ENCODE measurements around the gene RHOA. TPM values are rescaled to one million over a fixed set of nuclear protein-coding genes. Genes with fewer than 3 reads are reported as not detected.

The RHOA gene
- total and polyA plus RNA-seq, 8 donors: 107 to 461 (median 357) TPM

DNA sequence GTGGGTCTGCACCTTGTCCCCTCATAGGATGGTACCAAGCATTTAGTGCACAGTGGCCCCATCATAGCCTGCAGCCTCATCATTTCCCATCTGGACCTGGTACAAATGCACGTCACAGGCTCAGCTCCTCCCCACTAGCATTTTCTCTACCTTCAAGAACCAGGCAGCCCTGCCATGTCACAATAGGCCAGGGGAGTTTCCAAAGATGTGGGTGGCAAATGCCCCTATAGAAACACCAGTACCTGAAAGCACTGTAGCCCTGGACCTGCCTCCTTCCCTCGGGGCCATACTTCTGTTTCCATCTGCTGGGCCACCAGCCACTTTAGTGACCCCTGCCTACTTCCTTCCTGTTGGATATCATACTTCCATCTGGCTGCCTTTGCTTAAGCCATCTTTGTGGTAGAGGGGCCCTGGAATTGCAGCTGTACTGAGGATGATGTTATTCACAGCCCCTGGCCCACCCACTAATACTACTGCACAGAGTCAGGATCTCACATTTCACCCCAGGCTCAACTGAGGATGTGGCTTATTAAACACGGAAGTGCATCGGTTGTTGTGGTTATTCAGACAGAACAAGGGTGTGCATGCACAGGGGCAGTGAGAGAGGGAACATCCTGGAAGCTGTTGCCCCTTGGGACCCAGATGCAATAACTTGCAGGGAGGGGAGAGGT is 4.3 kb upstream of the RHOA start:
- intact Hi-C loops (cut with DNase I; ENCODE audit: low total_unique reads): no loop called here
- whole genome bisulfite sequencing, 5 donors: 35 to 47% (median 39%) methylated on average over 4 of the region's 4 CpGs
- Histone ChIP-seq H3K27ac (peak overlapping the region; percentile 12 to 100 (median 76)), H3K4me1 (peaks cover 31 to 62% (median 50%) of the 10 kb centered on the region in 4 donors), H3K36me3 (peaks cover 6 to 55% (median 45%) of the 10 kb centered on the region in 4 donors), H3K4me3 (no peak overlapping the region), H3K27me3 (no peaks in the 10 kb centered on the region), H3K9me3 (no peaks in the 10 kb centered on the region)
- no peak for TF ChIP-seq POLR2A (IDR thresholded peaks at IDR 0.05)
- peak in 1 of 3 donors; percentile 28 for TF ChIP-seq POLR2AphosphoS5 (IDR thresholded peaks at IDR 0.05)
- peak; percentile 26 to 56 for DNase-seq

DNA sequence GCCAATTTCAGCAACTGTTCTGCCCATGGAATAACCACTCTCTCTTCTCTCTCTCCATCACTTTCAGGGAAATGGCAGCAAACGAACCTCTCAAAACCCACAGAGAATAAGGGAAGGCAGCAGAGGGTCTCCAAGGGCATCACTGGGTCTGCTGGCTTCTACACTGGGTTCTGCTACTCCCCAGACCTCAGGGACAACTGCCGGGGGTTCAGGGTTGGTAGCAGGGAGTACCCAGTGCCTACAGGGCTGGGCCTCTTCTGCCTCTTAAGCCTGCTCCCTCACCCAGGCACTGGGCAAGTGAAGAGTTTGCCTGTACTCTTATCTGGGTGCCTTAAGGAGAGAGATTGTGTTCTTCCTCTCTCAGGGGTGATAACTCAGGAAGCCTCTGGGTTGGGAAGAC is 3.0 kb upstream of the RHOA start:
- no peaks in the 10 kb centered on the region for H3K9me3 ChIP-seq
- intact Hi-C loops (cut with DNase I; ENCODE audit: low total_unique reads): no loop called here

DNA sequence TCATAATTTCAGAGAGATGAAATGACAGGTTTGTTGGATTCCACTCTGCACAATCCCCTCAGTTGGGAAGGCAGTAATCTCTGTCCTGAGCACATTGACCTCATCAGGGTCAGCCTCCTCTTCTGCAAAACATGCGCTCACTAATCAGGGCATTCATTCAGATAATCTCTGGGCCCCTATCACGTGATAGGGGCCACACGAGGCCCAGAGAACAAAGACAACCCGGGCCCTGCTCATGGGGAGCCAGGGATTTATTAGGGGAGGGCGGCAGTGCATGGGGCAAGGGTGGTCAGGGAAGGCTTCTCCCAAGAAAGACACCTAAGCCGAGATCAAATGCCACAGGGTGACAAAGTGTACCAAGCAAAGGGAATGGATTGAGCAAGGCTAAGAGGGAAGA is 1.6 kb upstream of the RHOA start:
- peaks cover 51 to 78% (median 68%) of the 10 kb centered on the region in 4 donors for H3K4me1 ChIP-seq
- peaks cover 0 to 38% (median 35%) of the 10 kb centered on the region in 4 donors for H3K36me3 ChIP-seq
- TF ChIP-seq POLR2AphosphoS5 (IDR thresholded peaks at IDR 0.05) (no peak), EP300 (IDR thresholded peaks at IDR 0.05) (no peak), POLR2A (IDR thresholded peaks at IDR 0.05) (no peak)
- TF ChIP-seq, protein P1, sequence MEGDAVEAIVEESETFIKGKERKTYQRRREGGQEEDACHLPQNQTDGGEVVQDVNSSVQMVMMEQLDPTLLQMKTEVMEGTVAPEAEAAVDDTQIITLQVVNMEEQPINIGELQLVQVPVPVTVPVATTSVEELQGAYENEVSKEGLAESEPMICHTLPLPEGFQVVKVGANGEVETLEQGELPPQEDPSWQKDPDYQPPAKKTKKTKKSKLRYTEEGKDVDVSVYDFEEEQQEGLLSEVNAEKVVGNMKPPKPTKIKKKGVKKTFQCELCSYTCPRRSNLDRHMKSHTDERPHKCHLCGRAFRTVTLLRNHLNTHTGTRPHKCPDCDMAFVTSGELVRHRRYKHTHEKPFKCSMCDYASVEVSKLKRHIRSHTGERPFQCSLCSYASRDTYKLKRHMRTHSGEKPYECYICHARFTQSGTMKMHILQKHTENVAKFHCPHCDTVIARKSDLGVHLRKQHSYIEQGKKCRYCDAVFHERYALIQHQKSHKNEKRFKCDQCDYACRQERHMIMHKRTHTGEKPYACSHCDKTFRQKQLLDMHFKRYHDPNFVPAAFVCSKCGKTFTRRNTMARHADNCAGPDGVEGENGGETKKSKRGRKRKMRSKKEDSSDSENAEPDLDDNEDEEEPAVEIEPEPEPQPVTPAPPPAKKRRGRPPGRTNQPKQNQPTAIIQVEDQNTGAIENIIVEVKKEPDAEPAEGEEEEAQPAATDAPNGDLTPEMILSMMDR (IDR thresholded peaks at IDR 0.05): no peak
- peak overlapping the region; percentile 94 to 100 (median 97) for H3K27ac ChIP-seq
- no peak for DNase-seq
- intact Hi-C loops (cut with DNase I; ENCODE audit: low total_unique reads): no loop called here
- WGBS, 5 donors: 45 to 70% (median 55%) methylated on average over 6 of the region's 6 CpGs
- H3K27me3 ChIP-seq: no peaks in the 10 kb centered on the region
- H3K9me3 ChIP-seq: no peaks in the 10 kb centered on the region
- peak overlapping the region; percentile 72 to 98 (median 86) for H3K4me3 ChIP-seq

More for the DNA sequence above, 3.0 kb upstream of the RHOA start:
- 71 to 86% (median 84%) methylated on average over 2 of the region's 2 CpGs for WGBS, 5 donors
- H3K27ac ChIP-seq: peak overlapping the region; percentile 10 to 100 (median 79)
- H3K4me1 ChIP-seq: peaks cover 38 to 64% (median 56%) of the 10 kb centered on the region in 4 donors
- H3K4me3 ChIP-seq: no peak overlapping the region
- DNase-seq: no peak
- peaks cover 6 to 49% (median 40%) of the 10 kb centered on the region in 4 donors for H3K36me3 ChIP-seq
- TF ChIP-seq POLR2AphosphoS5 (IDR thresholded peaks at IDR 0.05): no peak
- no peak for TF ChIP-seq POLR2A (IDR thresholded peaks at IDR 0.05)
- TF ChIP-seq EP300 (IDR thresholded peaks at IDR 0.05): no peak
- TF ChIP-seq, protein P1 (IDR thresholded peaks at IDR 0.05): no peak
- H3K27me3 ChIP-seq: no peaks in the 10 kb centered on the region

DNA sequence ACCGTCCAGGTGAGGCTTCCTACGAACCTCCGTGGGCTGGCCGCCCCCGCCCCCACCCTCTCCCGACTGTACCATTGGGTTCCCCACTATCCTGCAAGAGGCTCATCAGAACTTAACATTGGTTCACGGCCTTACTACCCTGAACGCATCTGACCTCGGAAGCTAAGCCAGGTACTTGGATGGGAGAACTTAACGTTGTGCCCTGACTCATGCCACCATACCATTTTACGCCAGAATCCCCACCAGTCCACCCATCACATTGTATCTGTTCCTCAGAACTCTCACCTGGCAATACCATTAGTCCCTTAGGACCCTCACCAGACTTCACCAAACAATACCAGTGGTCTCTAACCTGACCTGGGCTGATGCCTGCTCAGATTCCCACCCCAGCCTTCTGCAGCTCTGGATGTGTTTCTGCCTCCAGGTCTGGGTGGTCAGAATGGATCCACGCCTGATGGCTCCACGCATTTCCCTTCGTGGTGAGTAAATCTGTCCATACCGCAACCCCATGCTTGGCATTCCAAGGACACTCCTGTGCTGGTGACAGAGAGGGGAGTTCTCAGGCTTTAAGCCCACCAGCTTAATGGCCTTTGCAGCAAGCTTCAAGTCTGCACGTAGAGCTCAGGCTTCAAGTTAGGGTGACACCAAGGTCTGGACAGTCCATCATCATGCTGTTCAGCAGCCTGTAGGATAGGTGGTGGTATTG is 1.0 kb upstream of the RHOA start:
- Histone ChIP-seq H3K27me3 (no peaks in the 10 kb centered on the region), H3K4me1 (peaks cover 54 to 82% (median 72%) of the 10 kb centered on the region in 4 donors), H3K9me3 (no peaks in the 10 kb centered on the region), H3K4me3 (peak overlapping the region; percentile 72 to 98 (median 86)), H3K27ac (peak overlapping the region; percentile 94 to 100 (median 97)), H3K36me3 (peaks cover 0 to 35% (median 33%) of the 10 kb centered on the region in 4 donors)
- DNase-seq: no peak
- intact Hi-C loops (cut with DNase I; ENCODE audit: low total_unique reads): no loop called here
- no peak for TF ChIP-seq POLR2AphosphoS5 (IDR thresholded peaks at IDR 0.05)
- TF ChIP-seq EP300 (IDR thresholded peaks at IDR 0.05): no peak
- no peak for TF ChIP-seq POLR2A (IDR thresholded peaks at IDR 0.05)
- TF ChIP-seq, protein P1 (IDR thresholded peaks at IDR 0.05): no peak
- 19 to 37% (median 22%) methylated on average over 11 to 16 of the region's 16 CpGs for WGBS, 5 donors
